AG04450 (cell line): ENCODE measurements around the gene CPNE4. TPM values are rescaled to one million over a fixed set of nuclear protein-coding genes. Genes with fewer than 3 reads are reported as not detected.

Experiments used
- CTCF ChIA-PET: fragments of 300-600, 350-600 bp; formaldehyde crosslinking; extraction: SDS; loops from one replicate; lab custom pipeline; 2022; ENCODE audit warnings: antibody characterized with exemption, inconsistent platforms; lab: Charles Lee
- POLR2A ChIA-PET: fragments of 350-600 bp; formaldehyde crosslinking; extraction: SDS; loops from one replicate; lab custom pipeline; 2021; ENCODE audit warnings: antibody characterized with exemption, inconsistent platforms; lab: Yijun Ruan, JAX
- DNase-seq: peaks from one replicate; pipeline ENCODE4 v3.0.0-alpha.2; 2011; ENCODE audit warnings: low read depth, low spot score
- H3K27ac ChIP-seq: one replicate; pipeline ENCODE4 v1.5.1; 2012; ENCODE audit warnings: low read depth, low read length, control low read depth
- H3K27me3 ChIP-seq: one replicate; pipeline ENCODE4 v1.6.0; 2012; ENCODE audit warnings: low read length; ENCODE audit not compliant: control insufficient read depth, insufficient read depth
- H3K4me3 ChIP-seq: 2 replicates; pipeline ENCODE4 v1.5.1; 2011; ENCODE audit warnings: mild to moderate bottlenecking, low read depth, low read length, control low read depth
- H3K9me3 ChIP-seq: 2 replicates; pipeline ENCODE4 v1.5.1; 2012; ENCODE audit warnings: low read length; ENCODE audit not compliant: control insufficient read depth, insufficient read depth
- polyA plus RNA-seq: library from polyadenylated mRNA; depleted of rRNA; stranded (reverse); fragments of >200 nt; gene quantifications from 2 replicates; pipeline ENCODE4 v1.2.3, GENCODE V29; 2011
- TF ChIP-seq, protein P1 (sequence below): IDR thresholded peaks from 2 replicates; pipeline ENCODE4 v1.5.1; 2011; ENCODE audit warnings: low read depth, low read length, control low read depth, inconsistent platforms

The CPNE4 gene
- polyA plus RNA-seq, 1 experiment, result not detected

DNA sequence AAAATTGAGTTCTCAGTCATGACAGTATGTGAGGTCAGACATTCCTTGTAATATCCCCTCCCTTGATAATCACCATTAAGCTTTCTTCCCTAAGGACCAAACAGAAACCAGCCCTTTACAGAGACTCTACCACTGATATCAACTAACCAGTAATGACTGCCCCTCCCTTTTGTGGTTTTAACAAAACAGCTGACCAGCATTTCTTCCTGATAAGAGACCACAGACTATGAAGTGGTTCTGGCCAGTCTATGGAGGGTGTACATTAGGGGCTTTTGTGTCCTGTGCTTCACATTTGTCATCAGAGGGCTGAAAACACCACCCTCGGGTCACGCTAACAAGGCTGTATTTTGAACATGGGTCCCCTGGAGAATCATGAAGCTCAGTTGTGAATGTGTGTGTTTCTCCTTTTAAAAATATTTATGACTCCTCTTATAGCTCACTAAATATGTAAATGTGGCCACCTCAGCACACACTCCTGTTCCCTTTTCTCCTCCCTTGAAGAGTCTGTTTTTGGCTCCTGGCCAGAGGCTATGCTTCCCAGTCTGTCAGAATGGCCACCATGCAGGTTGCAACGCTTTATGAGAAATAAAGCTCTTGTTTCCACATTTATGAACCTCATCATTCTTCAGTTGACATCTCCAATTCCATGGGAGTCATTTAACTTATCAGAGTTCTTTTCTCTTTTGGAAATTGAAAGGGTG is 239.3 kb downstream of the CPNE4 start:
- no peak overlapping the region for H3K27ac ChIP-seq
- H3K27me3 ChIP-seq, result peaks cover 2% of the 10 kb centered on the region
- H3K4me3 ChIP-seq, result no peak overlapping the region
- ChIA-PET CTCF (interaction anchor here (0.6 to 7.2 kb wide), 52 partner anchors 9 to 762 kb away, joined by 3 to 264 read pairs (median 5); partner anchors contain the start of gene CPNE4), POLR2A (no interaction called here)
- no peak for DNase-seq
- TF ChIP-seq, protein P1, sequence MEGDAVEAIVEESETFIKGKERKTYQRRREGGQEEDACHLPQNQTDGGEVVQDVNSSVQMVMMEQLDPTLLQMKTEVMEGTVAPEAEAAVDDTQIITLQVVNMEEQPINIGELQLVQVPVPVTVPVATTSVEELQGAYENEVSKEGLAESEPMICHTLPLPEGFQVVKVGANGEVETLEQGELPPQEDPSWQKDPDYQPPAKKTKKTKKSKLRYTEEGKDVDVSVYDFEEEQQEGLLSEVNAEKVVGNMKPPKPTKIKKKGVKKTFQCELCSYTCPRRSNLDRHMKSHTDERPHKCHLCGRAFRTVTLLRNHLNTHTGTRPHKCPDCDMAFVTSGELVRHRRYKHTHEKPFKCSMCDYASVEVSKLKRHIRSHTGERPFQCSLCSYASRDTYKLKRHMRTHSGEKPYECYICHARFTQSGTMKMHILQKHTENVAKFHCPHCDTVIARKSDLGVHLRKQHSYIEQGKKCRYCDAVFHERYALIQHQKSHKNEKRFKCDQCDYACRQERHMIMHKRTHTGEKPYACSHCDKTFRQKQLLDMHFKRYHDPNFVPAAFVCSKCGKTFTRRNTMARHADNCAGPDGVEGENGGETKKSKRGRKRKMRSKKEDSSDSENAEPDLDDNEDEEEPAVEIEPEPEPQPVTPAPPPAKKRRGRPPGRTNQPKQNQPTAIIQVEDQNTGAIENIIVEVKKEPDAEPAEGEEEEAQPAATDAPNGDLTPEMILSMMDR, result no peak
- no peaks in the 10 kb centered on the region for H3K9me3 ChIP-seq

DNA sequence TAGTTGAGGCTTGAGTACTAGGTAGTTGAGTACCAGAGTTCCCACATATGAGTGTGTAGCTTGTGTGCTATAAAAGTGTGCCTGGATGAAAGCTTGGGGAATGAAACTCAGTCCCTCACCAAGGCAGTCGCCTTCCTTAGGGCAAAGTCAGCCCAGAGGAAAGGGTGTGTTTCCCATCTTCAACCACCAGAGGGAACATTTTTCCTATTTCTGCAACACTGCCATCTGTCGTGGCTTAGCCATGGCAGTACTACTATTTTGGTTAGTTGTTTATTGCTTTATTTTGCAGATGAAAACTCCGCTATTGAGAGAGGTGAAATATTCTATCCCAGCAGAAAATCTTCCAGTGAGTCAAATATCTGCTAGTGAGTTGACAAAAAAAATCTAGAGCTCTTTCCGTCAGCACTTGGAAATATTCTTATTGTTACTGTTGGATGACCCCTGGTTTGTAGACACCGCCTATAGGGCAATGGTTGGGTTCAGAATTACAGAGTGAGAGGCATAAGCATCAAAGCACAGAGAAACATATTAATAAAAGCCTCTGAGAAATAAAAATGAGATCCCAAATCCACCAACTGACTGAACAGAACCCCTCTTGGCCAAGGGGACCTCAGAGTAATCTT is 239.9 kb downstream of the CPNE4 start:
- Histone ChIP-seq H3K27ac (no peak overlapping the region), H3K27me3 (peaks cover 2% of the 10 kb centered on the region), H3K9me3 (no peaks in the 10 kb centered on the region), H3K4me3 (no peak overlapping the region)
- TF ChIP-seq, protein P1, result peak; percentile 93
- DNase-seq, result peak; percentile 36
- ChIA-PET POLR2A (no interaction called here), CTCF (interaction anchor here (0.6 to 7.2 kb wide), 52 partner anchors 9 to 762 kb away, joined by 3 to 264 read pairs (median 4); partner anchors contain the start of gene CPNE4)

DNA sequence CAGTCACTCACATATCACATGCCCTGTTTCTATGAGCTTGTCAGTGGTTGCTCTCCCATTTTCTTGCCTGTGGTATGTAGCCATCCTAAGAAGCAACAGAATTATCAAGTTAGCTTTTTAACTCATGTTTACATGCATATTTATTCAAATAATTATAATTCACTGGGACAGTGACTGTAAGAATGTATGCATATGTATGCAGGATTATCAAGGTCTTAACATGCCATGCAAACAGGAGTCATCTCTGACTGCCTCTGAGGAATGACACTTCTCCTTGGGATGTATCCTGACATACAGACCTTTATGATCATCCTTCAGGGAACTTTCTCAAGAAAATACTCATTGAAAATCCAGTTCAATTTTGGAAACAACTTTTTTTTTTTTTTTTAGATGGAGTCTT is 240.9 kb downstream of the CPNE4 start:
- CTCF ChIA-PET, result interaction anchor here (0.7 to 7.2 kb wide), 18 partner anchors 11 to 367 kb away, joined by 3 to 264 read pairs (median 12); partner anchors contain the start of gene CPNE4
- Histone ChIP-seq H3K27ac (no peak overlapping the region), H3K9me3 (no peaks in the 10 kb centered on the region), H3K27me3 (peaks cover 2% of the 10 kb centered on the region), H3K4me3 (no peak overlapping the region)
- POLR2A ChIA-PET, result no interaction called here
- TF ChIP-seq, protein P1, result no peak
- DNase-seq, result no peak

DNA sequence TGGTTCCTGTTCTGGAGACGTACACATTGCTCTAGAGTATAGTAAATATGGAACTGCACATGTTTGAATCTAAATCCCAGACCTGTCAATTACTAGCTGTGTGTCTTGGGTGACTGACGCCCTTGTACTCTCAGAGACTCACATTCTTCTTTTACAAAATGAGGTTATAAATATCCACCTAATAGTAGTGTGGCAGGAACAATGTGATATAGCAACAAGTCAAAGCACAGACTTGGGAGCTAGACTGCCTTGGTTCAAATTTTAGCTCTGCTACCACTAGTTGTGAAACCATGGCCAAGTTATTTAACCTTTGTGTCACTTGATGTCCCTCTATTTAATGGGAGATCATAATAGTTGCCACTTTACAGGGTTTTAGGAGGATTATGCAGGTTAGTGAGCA is 245.6 kb downstream of the CPNE4 start:
- ChIA-PET POLR2A (no interaction called here), CTCF (interaction anchor here (2.9 kb wide), 1 partner anchor 241 kb away, joined by 10 read pairs; no protein-coding TSS in a partner anchor)
- DNase-seq, result no peak
- no peaks in the 10 kb centered on the region for H3K9me3 ChIP-seq
- TF ChIP-seq, protein P1, result no peak
- no peaks in the 10 kb centered on the region for H3K27me3 ChIP-seq
- H3K27ac ChIP-seq, result no peak overlapping the region
- no peak overlapping the region for H3K4me3 ChIP-seq

DNA sequence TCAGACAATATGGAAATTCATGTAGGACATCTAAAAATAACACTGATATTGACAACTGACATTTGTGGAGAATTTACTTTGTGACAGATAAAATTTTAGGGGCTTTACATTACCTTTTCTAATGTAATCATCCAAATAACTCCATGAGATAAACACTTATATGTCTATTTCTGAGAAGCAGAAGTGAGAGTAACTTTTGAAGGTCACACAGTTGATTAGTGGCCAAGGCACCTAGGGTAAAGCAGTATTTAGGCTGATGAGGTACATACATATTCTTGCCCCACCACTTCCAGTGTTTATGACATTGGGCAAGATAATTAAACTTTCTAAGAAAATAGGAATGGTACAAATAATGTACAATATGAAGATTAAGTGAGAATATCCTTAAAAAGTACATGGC is 248.4 kb downstream of the CPNE4 start:
- CTCF ChIA-PET, result interaction anchor here (1.7 kb wide), 1 partner anchor 9 kb away, joined by 7 read pairs; no protein-coding TSS in a partner anchor
- Histone ChIP-seq H3K27me3 (no peaks in the 10 kb centered on the region), H3K27ac (no peak overlapping the region), H3K4me3 (no peak overlapping the region), H3K9me3 (no peaks in the 10 kb centered on the region)
- no peak for DNase-seq
- TF ChIP-seq, protein P1, result no peak
- POLR2A ChIA-PET, result no interaction called here
